Measurements from ENCODE around the gene FUOM. TPM values are rescaled to one million over a fixed set of nuclear protein-coding genes. Genes with fewer than 3 reads are reported as not detected.

Gene FUOM
- total and polyA plus RNA-seq, 9 of the 15 experiments (the other 6 are each of a cell fraction or from before 2014, with no cell fraction given): 1.8 to 96.1 (median 27.0) TPM

- no peak for TF ChIP-seq PTTG1 (tag; IDR thresholded peaks at IDR 0.05; ENCODE audit: low read depth)
- no peak for TF ChIP-seq ZNF780A (CRISPR knock-in tag; IDR thresholded peaks at IDR 0.05)
- no peak for TF ChIP-seq CREBBP (IDR thresholded peaks at IDR 0.05; ENCODE audit: low read depth, low read length)
- no peak for TF ChIP-seq PRPF4 (IDR thresholded peaks at IDR 0.05; ENCODE audit: insufficient read depth, low read depth, low read length, poor library complexity, severe bottlenecking)
- no peak for TF ChIP-seq EZH2 (IDR thresholded peaks at IDR 0.05; ENCODE audit: borderline replicate concordance, low read depth, low read length)
- no peak for TF ChIP-seq CTCFL (IDR thresholded peaks at IDR 0.05; ENCODE audit: borderline replicate concordance, insufficient read depth, low read depth, low read length, poor library complexity, severe bottlenecking)
- TF ChIP-seq MNT (conservative IDR thresholded peaks at IDR 0.05): peak; percentile 60 to 82
- TF ChIP-seq THRA (IDR thresholded peaks at IDR 0.05): no peak
- TF ChIP-seq CBX1 (IDR thresholded peaks at IDR 0.05; ENCODE audit: low read depth): no peak
- no peak for TF ChIP-seq MITF (IDR thresholded peaks at IDR 0.05)
- no peak for TF ChIP-seq BDP1 (IDR thresholded peaks at IDR 0.05; ENCODE audit: insufficient read depth, insufficient read length)
- TF ChIP-seq U2AF1 (optimal IDR thresholded peaks at IDR 0.05; ENCODE audit: low read depth, low read length): no peak
- no peak for TF ChIP-seq ZBTB5 (IDR thresholded peaks at IDR 0.05)
- no peak for TF ChIP-seq CGGBP1 (CRISPR knock-in tag; IDR thresholded peaks at IDR 0.05)
- 0 out of 2 replicates have a peak, but pooled peaks have one; percentile 27 for TF ChIP-seq CREB3L1 (IDR thresholded peaks at IDR 0.05; ENCODE audit: borderline replicate concordance, low read depth)
- TF ChIP-seq ZNF41 (CRISPR knock-in tag; conservative IDR thresholded peaks at IDR 0.05): no peak
- no peak for TF ChIP-seq NFE2 (IDR thresholded peaks at IDR 0.05; ENCODE audit: low read depth)
These were observed 2.3 kb upstream of the FUOM start (continued) for GRCh38 chr10:133359972-133360610.

Data from K562 (cell line).